Breast epithelium (tissue), 4 donors: ENCODE data around the gene CTR9. TPM values are rescaled to one million over a fixed set of nuclear protein-coding genes. Genes with fewer than 3 reads are reported as not detected.

Experiments used
- DNase-seq, 2 donors: peaks; one replicate each; pipeline ENCODE4 v3.0.0-alpha.2; 2019; ENCODE audit warnings: low spot score in 2 of 2
- H3K27ac ChIP-seq, 2 donors: fragments of 200-600 bp; sonication (generic) in 1 of 2; one replicate each; pipeline ENCODE4 v1.5.1; 2016 to 2019; ENCODE audit warnings: mild to moderate bottlenecking in 1 of 2
- H3K27me3 ChIP-seq, 2 donors: fragments of 200-600 bp; sonication (generic) in 1 of 2; one replicate each; pipeline versions ENCODE4 v1.5.1 to v1.6.0; 2017 to 2019; ENCODE audit warnings: control low read depth in 1 of 2, mild to moderate bottlenecking in 1 of 2
- H3K36me3 ChIP-seq: fragments of 200-600 bp; one replicate; pipeline ENCODE4 v1.5.1; 2019
- H3K4me1 ChIP-seq, 2 donors: fragments of 200-600 bp; sonication (generic); one replicate each; pipeline ENCODE4 v1.5.1; 2016 to 2019; ENCODE audit warnings: control low read depth in 1 of 2
- H3K4me3 ChIP-seq, 3 donors: fragments of 200-600 bp; sonication (generic); 1 replicate in 2 of 3; 2 replicates in 1 of 3; pipeline ENCODE4 v1.5.1; 2016 to 2019; ENCODE audit warnings: mild to moderate bottlenecking in 3 of 3, moderate library complexity in 2 of 3
- H3K9me3 ChIP-seq, 2 donors: fragments of 200-600 bp; sonication (generic) in 1 of 2; one replicate each; pipeline ENCODE4 v1.5.1; 2016 to 2019; ENCODE audit warnings: control low read depth in 1 of 2
- POLR2A ChIP-seq: fragments of 450-650 bp; IDR thresholded peaks from one replicate; pipeline ENCODE4 v1.6.1; 2016; ENCODE audit warnings: antibody characterized with exemption, mild to moderate bottlenecking, moderate library complexity
- POLR2AphosphoS5 ChIP-seq, 3 donors: sonication (generic); formaldehyde crosslinking; IDR thresholded peaks; one replicate each; pipeline ENCODE4 v1.6.1; 2017; ENCODE audit warnings: antibody characterized with exemption in 3 of 3
- intact Hi-C: fragments of 100-400 bp; cut with DNase I; formaldehyde crosslinking; loops from one replicate; pipeline ENCODE4 v1.15.1; 2023; ENCODE audit warnings: low total_unique reads
- total RNA-seq, 3 donors: library from RNA; depleted of rRNA; stranded (reverse); fragments of >200 nt; gene quantifications; one replicate each; pipeline ENCODE4 v1.1.0, GENCODE V29; 2016
- TF ChIP-seq, protein P1 (sequence below), 3 donors: fragments of 450-650 bp; IDR thresholded peaks; one replicate each; pipeline ENCODE4 v1.5.1; 2016 to 2017; ENCODE audit warnings: antibody characterized with exemption in 3 of 3, mild to moderate bottlenecking in 3 of 3, moderate library complexity in 3 of 3

CTR9 gene
- total RNA-seq, 3 donors from 2014 or later: 24.6 to 35.0 (median 28.5) TPM

GRCh38 chr11:10725114-10725906 lies 25.7 kb upstream of the CTR9 start:
- Histone ChIP-seq H3K27me3 (no peaks in the 10 kb centered on the region), H3K9me3 (no peaks in the 10 kb centered on the region), H3K36me3 (no peaks in the 10 kb centered on the region), H3K4me3 (no peak overlapping the region), H3K4me1 (no peaks in the 10 kb centered on the region), H3K27ac (no peak overlapping the region)
- no peak for DNase-seq
- TF ChIP-seq POLR2AphosphoS5 (IDR thresholded peaks at IDR 0.05) (no peak), POLR2A (no peak)
- TF ChIP-seq, protein P1, sequence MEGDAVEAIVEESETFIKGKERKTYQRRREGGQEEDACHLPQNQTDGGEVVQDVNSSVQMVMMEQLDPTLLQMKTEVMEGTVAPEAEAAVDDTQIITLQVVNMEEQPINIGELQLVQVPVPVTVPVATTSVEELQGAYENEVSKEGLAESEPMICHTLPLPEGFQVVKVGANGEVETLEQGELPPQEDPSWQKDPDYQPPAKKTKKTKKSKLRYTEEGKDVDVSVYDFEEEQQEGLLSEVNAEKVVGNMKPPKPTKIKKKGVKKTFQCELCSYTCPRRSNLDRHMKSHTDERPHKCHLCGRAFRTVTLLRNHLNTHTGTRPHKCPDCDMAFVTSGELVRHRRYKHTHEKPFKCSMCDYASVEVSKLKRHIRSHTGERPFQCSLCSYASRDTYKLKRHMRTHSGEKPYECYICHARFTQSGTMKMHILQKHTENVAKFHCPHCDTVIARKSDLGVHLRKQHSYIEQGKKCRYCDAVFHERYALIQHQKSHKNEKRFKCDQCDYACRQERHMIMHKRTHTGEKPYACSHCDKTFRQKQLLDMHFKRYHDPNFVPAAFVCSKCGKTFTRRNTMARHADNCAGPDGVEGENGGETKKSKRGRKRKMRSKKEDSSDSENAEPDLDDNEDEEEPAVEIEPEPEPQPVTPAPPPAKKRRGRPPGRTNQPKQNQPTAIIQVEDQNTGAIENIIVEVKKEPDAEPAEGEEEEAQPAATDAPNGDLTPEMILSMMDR (IDR thresholded peaks at IDR 0.05): no peak
- intact Hi-C loops: no loop called here

DNA sequence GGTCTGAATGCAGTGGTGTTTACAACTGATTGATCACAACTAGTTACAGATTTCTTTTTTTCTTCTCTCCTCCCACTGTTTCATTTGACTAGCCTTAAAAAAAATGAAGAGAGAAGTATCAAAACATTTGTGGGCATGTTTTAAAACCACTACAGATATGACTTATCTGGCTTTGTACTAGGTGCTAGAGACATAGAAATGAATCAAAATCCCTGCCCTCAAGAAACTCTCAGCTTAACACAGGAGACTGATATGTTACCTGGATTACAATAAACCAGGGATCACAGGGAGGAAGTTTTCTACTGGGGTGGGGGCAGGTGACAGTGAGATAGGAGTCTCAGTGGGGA lies 25.2 kb upstream of the CTR9 start:
- no peaks in the 10 kb centered on the region for H3K36me3 ChIP-seq
- no peak overlapping the region for H3K4me3 ChIP-seq
- TF ChIP-seq, protein P1 (IDR thresholded peaks at IDR 0.05): no peak
- no peak for TF ChIP-seq POLR2A
- no peak for TF ChIP-seq POLR2AphosphoS5 (IDR thresholded peaks at IDR 0.05)
- H3K9me3 ChIP-seq: no peaks in the 10 kb centered on the region
- H3K27ac ChIP-seq: no peak overlapping the region
- H3K27me3 ChIP-seq: no peaks in the 10 kb centered on the region
- no peaks in the 10 kb centered on the region for H3K4me1 ChIP-seq
- DNase-seq: no peak
- intact Hi-C loops: loop anchor here (2.0 kb wide), 1 partner anchor 309 kb away; no protein-coding TSS in a partner anchor

GRCh38 chr11:10727146-10727851 lies 23.7 kb upstream of the CTR9 start:
- TF ChIP-seq, protein P1 (IDR thresholded peaks at IDR 0.05): no peak
- TF ChIP-seq POLR2AphosphoS5 (IDR thresholded peaks at IDR 0.05): no peak
- TF ChIP-seq POLR2A: no peak
- intact Hi-C loops: loop anchor here (2.0 kb wide), 1 partner anchor 310 kb away; no protein-coding TSS in a partner anchor
- H3K27me3 ChIP-seq: no peaks in the 10 kb centered on the region

DNA sequence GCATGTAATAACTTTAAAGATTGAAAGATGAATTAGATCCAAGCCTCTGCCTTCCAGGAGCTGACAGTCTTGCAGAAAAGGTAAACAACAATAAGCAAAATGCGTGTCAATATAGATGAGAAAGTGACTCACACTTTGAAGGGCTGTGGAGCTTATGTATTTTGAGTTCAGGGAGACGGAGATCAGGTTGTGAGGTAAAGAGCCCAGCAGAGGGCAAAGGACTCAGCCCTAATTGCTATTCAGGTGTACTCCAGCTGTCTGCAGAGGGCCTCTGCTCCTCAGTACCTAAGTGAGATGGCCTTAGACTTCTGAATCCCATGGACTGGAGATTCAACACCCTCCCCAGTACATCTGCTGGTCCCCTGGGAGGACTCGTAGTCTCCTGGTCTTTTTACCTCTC lies 22.9 kb upstream of the CTR9 start:
- H3K27ac ChIP-seq: no peak overlapping the region
- no peak overlapping the region for H3K4me3 ChIP-seq
- no peaks in the 10 kb centered on the region for H3K4me1 ChIP-seq
- no peaks in the 10 kb centered on the region for H3K36me3 ChIP-seq
- intact Hi-C loops: no loop called here
- H3K9me3 ChIP-seq: peaks cover 0 to 6% of the 10 kb centered on the region in 2 donors
- no peaks in the 10 kb centered on the region for H3K27me3 ChIP-seq
- no peak for DNase-seq
- TF ChIP-seq POLR2AphosphoS5 (IDR thresholded peaks at IDR 0.05) (no peak), POLR2A (no peak)
- TF ChIP-seq, protein P1 (IDR thresholded peaks at IDR 0.05): no peak

More at GRCh38 chr11:10727146-10727851, 23.7 kb upstream of the CTR9 start:
- no peak overlapping the region for H3K4me3 ChIP-seq
- no peak for DNase-seq
- H3K36me3 ChIP-seq: no peaks in the 10 kb centered on the region
- peaks cover 0 to 6% of the 10 kb centered on the region in 2 donors for H3K9me3 ChIP-seq
- H3K27ac ChIP-seq: no peak overlapping the region
- no peaks in the 10 kb centered on the region for H3K4me1 ChIP-seq
